NCI-H2107 (cell line): ENCODE results near the gene ZNF831.

ENCODE experiments used
- DNase-seq: peaks from one replicate; lab custom pipeline; 2025; lab: John Stamatoyannopoulos, UW

The ZNF831 gene

GRCh38 chr20:59305908-59306655 is 142.5 kb downstream of the ZNF831 start:
- DNase-seq, result no peak

- DNase-seq, result no peak
Observed at GRCh38 chr20:59307270-59307669, 143.6 kb downstream of the ZNF831 start.
